Tibial artery (tissue), 4 donors: ENCODE data around the gene LRIG1.

Experiments
- DNase-seq, 2 donors: peaks; one replicate each; pipeline ENCODE4 v3.0.0-alpha.2; 2019
- H3K27ac ChIP-seq, 2 donors: fragments of 200-600 bp; sonication (generic) in 1 of 2; 1 replicate in 1 of 2; 2 replicates in 1 of 2; pipeline ENCODE4 v1.5.1; 2018 to 2019; ENCODE audit warnings: mild to moderate bottlenecking in 1 of 2
- H3K27me3 ChIP-seq, 2 donors: fragments of 200-600 bp; sonication (generic) in 1 of 2; one replicate each; pipeline versions ENCODE4 v1.5.1 to v1.6.0; 2016 to 2019
- H3K36me3 ChIP-seq, 3 donors: fragments of 200-600 bp; sonication (generic) in 2 of 3; one replicate each; pipeline ENCODE4 v1.5.1; 2016 to 2019; ENCODE audit warnings: mild to moderate bottlenecking in 2 of 3
- H3K4me1 ChIP-seq, 4 donors: fragments of 200-600 bp; sonication (generic) in 2 of 4; 1 replicate in 3 of 4; 2 replicates in 1 of 4; pipeline ENCODE4 v1.5.1; 2016 to 2019
- H3K4me3 ChIP-seq, 2 donors: fragments of 200-600 bp; sonication (generic) in 1 of 2; 1 replicate in 1 of 2; 2 replicates in 1 of 2; pipeline ENCODE4 v1.5.1; 2018 to 2019; ENCODE audit warnings: mild to moderate bottlenecking in 2 of 2
- H3K9me3 ChIP-seq, 3 donors: fragments of 200-600 bp; sonication (generic) in 1 of 3; one replicate each; pipeline ENCODE4 v1.5.1; 2016 to 2019
- CTCF ChIP-seq, 2 experiments: fragments of 200-600 bp in 1 of 2; fragments of 450-650 bp in 1 of 2; IDR thresholded peaks; one replicate each; pipeline ENCODE4 v1.5.1; 2017 to 2019; ENCODE audit warnings: antibody characterized with exemption in 2 of 2, mild to moderate bottlenecking in 1 of 2, moderate library complexity in 1 of 2
- intact Hi-C: fragments of 100-400 bp; cut with DNase I; formaldehyde crosslinking; loops from one replicate; pipeline ENCODE4 v1.15.0; 2023; ENCODE audit warnings: low total_unique reads

LRIG1 gene

DNA sequence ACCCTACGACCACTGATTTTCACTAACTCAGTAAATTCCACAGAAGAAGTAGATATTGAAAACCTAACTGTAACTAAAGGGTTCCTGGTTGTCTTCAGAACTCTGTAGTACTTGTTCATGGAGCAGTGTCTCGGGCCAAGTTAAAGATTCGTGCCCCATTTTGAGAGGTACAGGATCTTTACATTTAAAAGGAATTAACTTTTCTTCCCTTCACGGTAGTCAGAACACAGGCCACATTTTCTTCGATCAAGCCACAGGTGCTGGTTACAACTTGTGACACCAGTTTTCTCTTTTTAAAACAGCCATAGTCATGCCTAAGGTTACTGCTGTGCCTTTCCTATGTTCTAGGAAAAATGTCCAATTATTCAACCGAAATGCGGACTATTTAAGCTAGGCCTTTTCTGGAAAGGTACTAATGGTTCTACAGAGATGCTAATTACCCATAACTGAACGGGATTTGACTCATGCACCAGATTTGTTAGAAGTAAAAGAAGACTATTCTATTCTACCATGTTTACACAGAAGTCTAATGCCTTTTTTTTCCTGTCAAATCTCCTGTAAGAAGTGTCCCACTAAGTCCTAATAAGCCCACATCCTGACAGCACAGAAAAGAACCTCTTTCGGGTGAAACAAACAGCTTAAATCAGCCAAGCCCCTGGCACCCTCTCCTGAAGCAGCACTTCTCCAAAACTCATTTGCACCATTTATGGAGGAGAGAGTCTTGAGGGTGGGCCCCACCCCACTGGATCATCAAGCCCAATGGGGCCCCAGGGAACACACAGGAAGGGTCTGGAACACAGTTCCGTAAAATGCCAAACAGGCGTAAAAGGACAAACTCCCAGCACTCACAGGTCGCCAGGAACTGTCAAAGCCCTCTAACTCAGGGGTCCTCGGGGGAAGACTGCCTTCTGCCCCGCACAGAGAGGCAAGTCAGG, 1.9 kb downstream of the LRIG1 start:
- DNase-seq, result peak; percentile 51 to 75
- Histone ChIP-seq H3K4me3 (peak overlapping the region; percentile 77 to 96), H3K4me1 (peaks cover 0 to 48% (median 36%) of the 10 kb centered on the region in 4 donors), H3K36me3 (no peaks in the 10 kb centered on the region), H3K9me3 (no peaks in the 10 kb centered on the region), H3K27me3 (no peaks in the 10 kb centered on the region), H3K27ac (peak overlapping the region; percentile 91 to 99)
- intact Hi-C loops, result loop anchor here (5.0 kb wide), 1 partner anchor 47 kb away; no protein-coding TSS in a partner anchor
- TF ChIP-seq CTCF (IDR thresholded peaks at IDR 0.05), result no peak

DNA sequence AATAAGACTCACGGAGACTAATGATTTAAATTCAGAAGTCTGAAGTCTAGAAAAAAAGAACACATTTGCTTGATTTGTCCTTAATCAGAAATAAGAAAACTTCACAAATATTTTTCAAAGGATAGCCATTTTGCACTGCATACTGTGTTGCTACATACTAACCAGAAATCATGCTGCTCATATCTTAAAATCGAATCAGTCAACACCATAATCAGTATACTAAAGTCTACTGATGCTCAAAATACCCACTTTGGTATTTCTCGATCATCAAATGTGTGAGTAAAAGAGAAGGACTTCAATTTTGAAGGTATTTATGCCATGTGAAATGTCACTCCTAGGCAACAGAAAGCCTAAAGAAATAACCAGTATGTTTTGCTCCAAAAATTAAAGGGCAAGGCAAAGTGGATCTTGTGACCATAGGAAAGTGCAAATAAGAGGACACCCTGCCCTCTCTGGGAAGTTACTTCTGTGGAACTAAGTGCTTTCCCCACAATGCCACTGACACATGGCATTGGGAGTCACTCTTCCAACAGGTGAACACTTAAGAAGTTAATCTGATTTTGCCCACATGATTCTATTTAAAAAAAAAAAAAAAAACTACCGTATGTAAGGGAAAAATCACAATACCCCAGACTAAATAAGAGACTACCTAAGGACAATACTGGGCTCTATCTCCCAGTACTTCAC, 2.7 kb downstream of the LRIG1 start:
- intact Hi-C loops, result loop anchor here (5.0 kb wide), 1 partner anchor 46 kb away; no protein-coding TSS in a partner anchor
- no peaks in the 10 kb centered on the region for H3K9me3 ChIP-seq
- H3K36me3 ChIP-seq, result no peaks in the 10 kb centered on the region
- H3K4me1 ChIP-seq, result peaks cover 0 to 56% (median 44%) of the 10 kb centered on the region in 4 donors
- H3K27me3 ChIP-seq, result no peaks in the 10 kb centered on the region
- H3K27ac ChIP-seq, result peak overlapping the region; percentile 91 to 99
- no peak for TF ChIP-seq CTCF (IDR thresholded peaks at IDR 0.05)
- no peak for DNase-seq
- peak overlapping the region; percentile 77 to 96 for H3K4me3 ChIP-seq

DNA sequence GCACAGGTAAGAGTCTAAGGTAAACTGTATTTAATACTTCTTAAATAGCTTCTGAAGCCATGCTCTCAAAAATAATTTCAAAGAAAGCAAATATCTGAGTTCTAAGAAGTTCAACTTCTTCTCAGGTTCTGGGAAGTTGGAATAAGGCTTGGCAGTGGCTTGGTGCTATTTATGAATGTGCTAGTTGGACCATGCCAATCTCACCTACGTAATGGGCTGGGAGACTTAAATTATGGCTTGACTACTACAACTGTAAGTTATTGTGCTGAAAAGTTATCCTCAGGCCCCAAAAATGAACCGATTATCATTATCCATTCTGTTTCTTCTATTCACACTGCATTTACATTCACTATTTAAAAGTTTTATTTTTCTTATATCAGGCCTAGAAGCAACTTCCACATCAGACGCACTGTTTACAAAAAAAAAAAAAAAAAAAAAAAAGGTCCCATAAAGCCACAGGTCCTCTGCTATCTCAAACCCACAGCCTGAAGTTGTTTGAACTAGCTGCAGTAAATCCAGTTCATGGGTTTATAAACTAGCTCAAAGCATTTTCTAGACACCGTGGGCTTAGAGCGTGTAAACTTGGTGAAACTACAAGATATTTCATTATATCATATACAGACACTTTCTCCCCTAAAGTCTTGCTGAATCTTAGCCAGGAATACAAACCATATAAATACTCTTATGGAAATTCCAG, 3.4 kb downstream of the LRIG1 start:
- H3K27ac ChIP-seq, result peak overlapping the region; percentile 91 to 99
- no peaks in the 10 kb centered on the region for H3K9me3 ChIP-seq
- no peaks in the 10 kb centered on the region for H3K27me3 ChIP-seq
- intact Hi-C loops, result loop anchor here (5.0 kb wide), 1 partner anchor 45 kb away; no protein-coding TSS in a partner anchor
- H3K4me3 ChIP-seq, result peak overlapping the region; percentile 77 to 96
- peaks cover 0 to 63% (median 51%) of the 10 kb centered on the region in 4 donors for H3K4me1 ChIP-seq
- no peak for TF ChIP-seq CTCF (IDR thresholded peaks at IDR 0.05)
- DNase-seq, result no peak
- H3K36me3 ChIP-seq, result no peaks in the 10 kb centered on the region

GRCh38 chr3:66496746-66497145, 4.1 kb downstream of the LRIG1 start:
- DNase-seq, result no peak
- peak overlapping the region in 1 of 2 donors; percentile 96 for H3K4me3 ChIP-seq
- intact Hi-C loops, result loop anchor here (5.0 kb wide), 1 partner anchor 44 kb away; no protein-coding TSS in a partner anchor
- H3K4me1 ChIP-seq, result peaks cover 0 to 67% (median 55%) of the 10 kb centered on the region in 4 donors
- H3K9me3 ChIP-seq, result no peaks in the 10 kb centered on the region
- peak overlapping the region; percentile 91 to 99 for H3K27ac ChIP-seq
- H3K27me3 ChIP-seq, result no peaks in the 10 kb centered on the region
- TF ChIP-seq CTCF (IDR thresholded peaks at IDR 0.05), result no peak
- no peaks in the 10 kb centered on the region for H3K36me3 ChIP-seq

DNA sequence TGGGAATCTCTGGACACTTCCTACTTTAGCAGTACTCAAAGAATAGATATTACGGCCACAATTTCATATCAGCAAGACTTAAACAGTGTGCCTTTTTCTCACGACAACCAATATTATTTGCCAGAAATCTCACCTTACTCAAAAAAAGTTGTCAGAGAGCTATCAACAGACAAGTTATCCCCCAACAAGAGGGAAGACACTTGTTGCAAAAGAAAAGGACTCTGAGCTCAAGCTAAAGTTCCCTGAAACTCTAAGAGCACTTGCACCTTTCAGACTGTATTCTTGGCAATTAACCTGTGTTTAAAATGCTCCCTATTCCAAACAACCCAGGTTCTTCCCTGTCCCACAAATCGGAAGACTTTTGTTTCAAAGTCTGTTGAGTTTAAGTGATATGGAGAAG, 4.5 kb downstream of the LRIG1 start:
- Histone ChIP-seq H3K4me3 (no peak overlapping the region), H3K27ac (peak overlapping the region; percentile 91 to 99), H3K4me1 (peaks cover 0 to 67% (median 54%) of the 10 kb centered on the region in 4 donors), H3K9me3 (no peaks in the 10 kb centered on the region), H3K36me3 (no peaks in the 10 kb centered on the region), H3K27me3 (no peaks in the 10 kb centered on the region)
- no peak for TF ChIP-seq CTCF (IDR thresholded peaks at IDR 0.05)
- no peak for DNase-seq
- intact Hi-C loops, result loop anchor here (5.0 kb wide), 1 partner anchor 44 kb away; no protein-coding TSS in a partner anchor
